Smooth muscle cell of bladder (primary cell): ENCODE measurements around the gene AKAP1. TPM values are rescaled to one million over a fixed set of nuclear protein-coding genes. Genes with fewer than 3 reads are reported as not detected.

ENCODE experiments used
- total RNA-seq: library from RNA; depleted of rRNA; stranded (reverse); fragments of >200 nt; gene quantifications from 2 replicates; pipeline ENCODE4 v1.2.3, GENCODE V29; 2014

The AKAP1 gene, protein sequence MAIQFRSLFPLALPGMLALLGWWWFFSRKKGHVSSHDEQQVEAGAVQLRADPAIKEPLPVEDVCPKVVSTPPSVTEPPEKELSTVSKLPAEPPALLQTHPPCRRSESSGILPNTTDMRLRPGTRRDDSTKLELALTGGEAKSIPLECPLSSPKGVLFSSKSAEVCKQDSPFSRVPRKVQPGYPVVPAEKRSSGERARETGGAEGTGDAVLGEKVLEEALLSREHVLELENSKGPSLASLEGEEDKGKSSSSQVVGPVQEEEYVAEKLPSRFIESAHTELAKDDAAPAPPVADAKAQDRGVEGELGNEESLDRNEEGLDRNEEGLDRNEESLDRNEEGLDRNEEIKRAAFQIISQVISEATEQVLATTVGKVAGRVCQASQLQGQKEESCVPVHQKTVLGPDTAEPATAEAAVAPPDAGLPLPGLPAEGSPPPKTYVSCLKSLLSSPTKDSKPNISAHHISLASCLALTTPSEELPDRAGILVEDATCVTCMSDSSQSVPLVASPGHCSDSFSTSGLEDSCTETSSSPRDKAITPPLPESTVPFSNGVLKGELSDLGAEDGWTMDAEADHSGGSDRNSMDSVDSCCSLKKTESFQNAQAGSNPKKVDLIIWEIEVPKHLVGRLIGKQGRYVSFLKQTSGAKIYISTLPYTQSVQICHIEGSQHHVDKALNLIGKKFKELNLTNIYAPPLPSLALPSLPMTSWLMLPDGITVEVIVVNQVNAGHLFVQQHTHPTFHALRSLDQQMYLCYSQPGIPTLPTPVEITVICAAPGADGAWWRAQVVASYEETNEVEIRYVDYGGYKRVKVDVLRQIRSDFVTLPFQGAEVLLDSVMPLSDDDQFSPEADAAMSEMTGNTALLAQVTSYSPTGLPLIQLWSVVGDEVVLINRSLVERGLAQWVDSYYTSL
- 5.8 and 12.5 TPM in 2 replicates for total RNA-seq

GRCh38 chr17:57084802-57085447 is at the start of gene AKAP1:
Gene AKAP1, plus strand, starts transcription at chr17:57085246. Its CDS starts 20,219 bp downstream, at chr17:57105465.

Other genes starting within 250 kb of the AKAP1 start
- 23.2 and 23.8 TPM in 2 replicates for gene TRIM25, start 171.2 kb upstream of the AKAP1 start, total RNA-seq
- gene COIL, start 124.2 kb upstream of the AKAP1 start, total RNA-seq: 9.7 and 13.1 TPM in 2 replicates
- gene SCPEP1, start 107.1 kb upstream of the AKAP1 start, total RNA-seq: 49.2 and 55.7 TPM in 2 replicates
- gene MSI2, start 171.3 kb downstream of the AKAP1 start, total RNA-seq: 17.4 and 17.7 TPM in 2 replicates